ENCODE results near the gene SDHAF1.

The SDHAF1 gene

DNA sequence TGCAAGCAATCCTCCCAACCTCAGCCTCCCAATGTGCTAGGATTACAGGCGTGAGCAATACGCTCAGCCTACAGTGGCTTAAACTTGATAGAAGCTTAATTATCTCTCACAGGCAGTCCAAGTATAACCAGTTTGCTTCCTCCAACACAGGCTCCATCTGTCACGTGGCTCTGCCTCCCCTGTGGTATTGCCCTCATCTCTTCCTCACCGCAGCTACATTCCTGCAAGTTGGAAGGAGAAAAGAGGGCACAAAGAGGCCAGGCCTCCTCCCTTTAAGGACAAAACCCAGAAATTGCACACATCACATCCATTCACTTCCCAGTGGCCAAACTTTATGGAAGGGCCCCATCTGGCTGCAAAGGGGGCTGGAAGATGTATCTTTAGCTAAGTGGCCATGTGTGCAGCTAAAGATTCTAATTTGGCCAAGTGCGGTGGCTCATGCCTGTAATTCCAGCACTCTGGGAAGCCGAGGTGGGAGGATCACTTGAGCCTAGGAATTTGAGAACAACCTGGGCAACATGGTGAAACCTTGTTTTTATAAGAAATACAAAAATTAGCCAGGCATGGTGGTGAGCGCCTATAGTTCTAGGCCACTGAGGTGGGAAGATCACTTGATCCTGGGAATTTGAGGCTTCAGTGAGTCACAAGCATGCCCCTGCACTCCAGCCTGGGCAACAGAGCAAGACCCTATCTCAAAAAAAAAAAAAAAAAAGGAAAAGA is 3.1 kb upstream of the SDHAF1 start:
- Histone ChIP-seq H3K27ac (ENCODE audit: low read length) (no peak overlapping the region), H3K4me1 (ENCODE audit: insufficient read depth, low read length) (peaks cover 25% of the 10 kb centered on the region), H3K79me2 (ENCODE audit: insufficient read depth, low read length) (peaks cover 22% of the 10 kb centered on the region), H3K9me3 (ENCODE audit: insufficient read depth, low read length, severe bottlenecking) (no peaks in the 10 kb centered on the region), H4K20me1 (ENCODE audit: insufficient read depth, low read length) (peaks cover 15% of the 10 kb centered on the region; the same call in 1 of the 2 replicates), H3K9ac (ENCODE audit: low read depth, low read length) (no peak overlapping the region), H3K27me3 (ENCODE audit: insufficient read depth, low read length, poor library complexity) (peaks cover 8% of the 10 kb centered on the region), H2AFZ (ENCODE audit: low read depth, low read length) (no peak overlapping the region), H3K4me3 (ENCODE audit: low read depth in 1 of 2, low read length in 2 of 2) (no peak overlapping the region), H3K4me2 (ENCODE audit: insufficient read depth, low read length) (no peak overlapping the region), H3K36me3 (ENCODE audit: insufficient read depth, low read length) (peaks cover 4% of the 10 kb centered on the region; the same call in 1 of the 2 replicates)
- no peak for TF ChIP-seq EZH2 (IDR thresholded peaks at IDR 0.05; ENCODE audit: borderline replicate concordance, low read depth, low read length, severe bottlenecking)
- TF ChIP-seq, protein P1, sequence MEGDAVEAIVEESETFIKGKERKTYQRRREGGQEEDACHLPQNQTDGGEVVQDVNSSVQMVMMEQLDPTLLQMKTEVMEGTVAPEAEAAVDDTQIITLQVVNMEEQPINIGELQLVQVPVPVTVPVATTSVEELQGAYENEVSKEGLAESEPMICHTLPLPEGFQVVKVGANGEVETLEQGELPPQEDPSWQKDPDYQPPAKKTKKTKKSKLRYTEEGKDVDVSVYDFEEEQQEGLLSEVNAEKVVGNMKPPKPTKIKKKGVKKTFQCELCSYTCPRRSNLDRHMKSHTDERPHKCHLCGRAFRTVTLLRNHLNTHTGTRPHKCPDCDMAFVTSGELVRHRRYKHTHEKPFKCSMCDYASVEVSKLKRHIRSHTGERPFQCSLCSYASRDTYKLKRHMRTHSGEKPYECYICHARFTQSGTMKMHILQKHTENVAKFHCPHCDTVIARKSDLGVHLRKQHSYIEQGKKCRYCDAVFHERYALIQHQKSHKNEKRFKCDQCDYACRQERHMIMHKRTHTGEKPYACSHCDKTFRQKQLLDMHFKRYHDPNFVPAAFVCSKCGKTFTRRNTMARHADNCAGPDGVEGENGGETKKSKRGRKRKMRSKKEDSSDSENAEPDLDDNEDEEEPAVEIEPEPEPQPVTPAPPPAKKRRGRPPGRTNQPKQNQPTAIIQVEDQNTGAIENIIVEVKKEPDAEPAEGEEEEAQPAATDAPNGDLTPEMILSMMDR (IDR thresholded peaks at IDR 0.05; ENCODE audit: borderline replicate concordance, extremely low read depth, low read length, poor library complexity, severe bottlenecking): no peak
- ATAC-seq (ENCODE audit: insufficient read depth, low read depth) (no peak), DNase-seq (no peak)

GRCh38 chr19:35992907-35993765 is 1.9 kb upstream of the SDHAF1 start:
- DNase-seq (no peak), ATAC-seq (ENCODE audit: insufficient read depth, low read depth) (no peak)
- no peak overlapping the region for H2AFZ ChIP-seq (ENCODE audit: low read depth, low read length)
- H3K4me2 ChIP-seq (ENCODE audit: insufficient read depth, low read length): no peak overlapping the region
- peaks cover 17% of the 10 kb centered on the region; the same call in 1 of the 2 replicates for H4K20me1 ChIP-seq (ENCODE audit: insufficient read depth, low read length)
- no peak overlapping the region for H3K27ac ChIP-seq (ENCODE audit: low read length)
- no peak overlapping the region for H3K9ac ChIP-seq (ENCODE audit: low read depth, low read length)
- H3K36me3 ChIP-seq (ENCODE audit: insufficient read depth, low read length): peaks cover 11% of the 10 kb centered on the region
- no peaks in the 10 kb centered on the region for H3K9me3 ChIP-seq (ENCODE audit: insufficient read depth, low read length, severe bottlenecking)
- H3K27me3 ChIP-seq (ENCODE audit: insufficient read depth, low read length, poor library complexity): no peaks in the 10 kb centered on the region
- no peak for TF ChIP-seq EZH2 (IDR thresholded peaks at IDR 0.05; ENCODE audit: borderline replicate concordance, low read depth, low read length, severe bottlenecking)
- TF ChIP-seq, protein P1 (IDR thresholded peaks at IDR 0.05; ENCODE audit: borderline replicate concordance, extremely low read depth, low read length, poor library complexity, severe bottlenecking): no peak
- H3K4me1 ChIP-seq (ENCODE audit: insufficient read depth, low read length): peaks cover 26% of the 10 kb centered on the region
- peaks cover 30% of the 10 kb centered on the region for H3K79me2 ChIP-seq (ENCODE audit: insufficient read depth, low read length)
- H3K4me3 ChIP-seq (ENCODE audit: low read depth in 1 of 2, low read length in 2 of 2): no peak overlapping the region

DNA sequence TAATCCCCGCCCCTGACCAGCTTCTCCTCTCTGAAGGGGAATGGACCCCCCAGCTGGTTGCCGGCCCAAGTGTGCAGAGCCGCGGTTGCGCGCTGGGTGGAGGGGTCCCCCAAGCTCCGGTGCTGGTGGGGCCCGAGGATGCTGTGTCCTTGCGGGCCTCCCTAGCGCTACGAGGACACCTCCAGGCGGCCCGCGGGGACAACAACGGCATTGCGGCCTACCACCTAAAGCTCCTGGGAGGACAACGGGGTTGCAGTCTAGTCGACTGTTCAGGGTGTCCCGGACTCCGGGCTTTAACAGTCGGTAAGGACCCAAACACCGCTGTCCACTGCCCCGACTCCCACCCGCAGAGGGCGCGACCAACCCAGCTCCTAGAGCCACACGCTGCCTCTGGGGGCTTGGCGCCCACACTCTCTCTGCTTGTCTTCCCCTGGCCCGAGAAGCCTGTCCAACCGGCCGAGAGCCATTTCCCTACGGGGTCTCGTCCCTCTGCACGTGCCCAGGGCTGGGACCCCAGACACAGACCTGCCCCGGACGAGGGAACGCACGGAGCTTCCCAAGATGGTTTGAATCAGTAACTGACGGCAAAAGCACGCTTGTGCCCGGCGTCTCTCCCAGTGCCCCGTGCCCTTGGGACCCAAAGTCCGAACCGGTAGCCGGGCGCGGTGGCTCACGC is 927 bp upstream of the SDHAF1 start:
- H3K9me3 ChIP-seq (ENCODE audit: insufficient read depth, low read length, severe bottlenecking): no peaks in the 10 kb centered on the region
- peak overlapping the region; percentile 79; the same call in 1 of the 2 replicates for H3K9ac ChIP-seq (ENCODE audit: low read depth, low read length)
- H3K79me2 ChIP-seq (ENCODE audit: insufficient read depth, low read length): peaks cover 32% of the 10 kb centered on the region
- DNase-seq (no peak), ATAC-seq (ENCODE audit: insufficient read depth, low read depth) (no peak)
- peaks cover 15% of the 10 kb centered on the region for H3K36me3 ChIP-seq (ENCODE audit: insufficient read depth, low read length)
- H3K27ac ChIP-seq (ENCODE audit: low read length): no peak overlapping the region
- no peak for TF ChIP-seq EZH2 (IDR thresholded peaks at IDR 0.05; ENCODE audit: borderline replicate concordance, low read depth, low read length, severe bottlenecking)
- TF ChIP-seq, protein P1 (IDR thresholded peaks at IDR 0.05; ENCODE audit: borderline replicate concordance, extremely low read depth, low read length, poor library complexity, severe bottlenecking): no peak
- H3K4me3 ChIP-seq (ENCODE audit: low read depth in 1 of 2, low read length in 2 of 2): peak overlapping the region in 1 of 2 experiments; percentile 23; a peak in 2 of 4 replicates
- no peak overlapping the region for H2AFZ ChIP-seq (ENCODE audit: low read depth, low read length)
- peaks cover 29% of the 10 kb centered on the region for H3K4me1 ChIP-seq (ENCODE audit: insufficient read depth, low read length)
- H3K4me2 ChIP-seq (ENCODE audit: insufficient read depth, low read length): peak overlapping the region; percentile 91
- H3K27me3 ChIP-seq (ENCODE audit: insufficient read depth, low read length, poor library complexity): no peaks in the 10 kb centered on the region
- peaks cover 17% of the 10 kb centered on the region; the same call in 1 of the 2 replicates for H4K20me1 ChIP-seq (ENCODE audit: insufficient read depth, low read length)
